Gastroesophageal sphincter (tissue), 4 donors: ENCODE results near the gene MIXL1. TPM values are rescaled to one million over a fixed set of nuclear protein-coding genes. Genes with fewer than 3 reads are reported as not detected.

Experiments
- ATAC-seq: fragments of 150-250 bp; one replicate; pipeline ENCODE4 v1.9.1; 2016; ENCODE audit warnings: mild to moderate bottlenecking, moderate library complexity
- H3K27ac ChIP-seq, 4 donors: fragments of 200-600 bp; sonication (generic) in 3 of 4; 1 replicate in 3 of 4; 2 replicates in 1 of 4; pipeline ENCODE4 v1.5.1; 2016 to 2019
- H3K27me3 ChIP-seq: fragments of 200-600 bp; sonication (generic); one replicate; pipeline ENCODE4 v1.5.1; 2019
- H3K36me3 ChIP-seq, 2 donors: fragments of 200-600 bp; sonication (generic); one replicate each; pipeline ENCODE4 v1.5.1; 2019; ENCODE audit warnings: control low read depth in 1 of 2
- H3K4me1 ChIP-seq, 3 donors: fragments of 200-600 bp; sonication (generic); 1 replicate in 2 of 3; 2 replicates in 1 of 3; pipeline ENCODE4 v1.5.1; 2016 to 2019; ENCODE audit warnings: control low read depth in 2 of 3
- H3K4me3 ChIP-seq, 2 donors: fragments of 200-600 bp; sonication (generic); one replicate each; pipeline ENCODE4 v1.5.1; 2019; ENCODE audit warnings: mild to moderate bottlenecking in 1 of 2, moderate library complexity in 1 of 2
- H3K9me3 ChIP-seq, 3 donors: fragments of 200-600 bp; sonication (generic); one replicate each; pipeline ENCODE4 v1.5.1; 2017 to 2019; ENCODE audit warnings: control low read depth in 2 of 3
- EP300 ChIP-seq: sonication (generic); formaldehyde crosslinking; IDR thresholded peaks from one replicate; pipeline ENCODE4 v1.6.1; 2017; ENCODE audit warnings: antibody characterized with exemption, mild to moderate bottlenecking
- POLR2A ChIP-seq, 2 donors: fragments of 450-650 bp; IDR thresholded peaks; one replicate each; pipeline ENCODE4 v1.6.1; 2017; ENCODE audit warnings: antibody characterized with exemption in 2 of 2, mild to moderate bottlenecking in 2 of 2, moderate library complexity in 1 of 2
- POLR2AphosphoS5 ChIP-seq: sonication (generic); formaldehyde crosslinking; IDR thresholded peaks from one replicate; pipeline ENCODE4 v1.6.1; 2017; ENCODE audit warnings: antibody characterized with exemption
- WGBS, 2 donors: methylation state at CpG; one replicate each; pipeline ENCODE4 v1.1.5; 2018; ENCODE audit warnings: low coverage in 1 of 2; 5-methylcytosine and 5-hydroxymethylcytosine counted together
- total RNA-seq, 4 donors: library from RNA; depleted of rRNA; stranded (reverse); fragments of >200 nt; gene quantifications; one replicate each; pipeline ENCODE4 v1.1.0, GENCODE V29; 2016
- TF ChIP-seq, protein P1 (sequence below), 4 experiments: fragments of 200-600 bp in 2 of 4; fragments of 450-650 bp in 2 of 4; sonication (generic) in 1 of 4; IDR thresholded peaks; one replicate each; pipeline ENCODE4 v1.5.1; 2017 to 2019; ENCODE audit warnings: antibody characterized with exemption in 4 of 4, mild to moderate bottlenecking in 2 of 4, moderate library complexity in 2 of 4

Gene MIXL1
- total RNA-seq, 4 donors from 2014 or later = not detected

DNA sequence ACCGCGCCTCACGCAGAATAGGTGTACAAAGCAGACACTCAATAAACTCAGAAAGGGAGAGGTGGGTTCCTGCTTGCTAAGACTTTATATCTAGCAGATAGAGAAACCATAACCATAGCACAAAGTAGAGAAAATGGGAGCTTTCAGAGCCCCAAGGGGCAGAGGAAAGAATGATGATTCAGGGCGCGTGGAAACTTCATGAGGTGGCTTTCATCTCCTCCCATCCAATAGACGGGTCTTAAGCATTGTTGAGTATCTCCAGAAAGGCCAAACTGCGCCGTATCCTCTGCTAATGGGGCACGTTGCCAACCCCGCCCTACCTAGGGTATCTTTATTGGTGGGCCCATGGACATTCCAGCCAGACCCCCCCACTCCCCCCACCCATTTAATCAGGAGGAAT lies 778 bp upstream of the MIXL1 start:
- no peaks in the 10 kb centered on the region for H3K36me3 ChIP-seq
- no peak for ATAC-seq

DNA sequence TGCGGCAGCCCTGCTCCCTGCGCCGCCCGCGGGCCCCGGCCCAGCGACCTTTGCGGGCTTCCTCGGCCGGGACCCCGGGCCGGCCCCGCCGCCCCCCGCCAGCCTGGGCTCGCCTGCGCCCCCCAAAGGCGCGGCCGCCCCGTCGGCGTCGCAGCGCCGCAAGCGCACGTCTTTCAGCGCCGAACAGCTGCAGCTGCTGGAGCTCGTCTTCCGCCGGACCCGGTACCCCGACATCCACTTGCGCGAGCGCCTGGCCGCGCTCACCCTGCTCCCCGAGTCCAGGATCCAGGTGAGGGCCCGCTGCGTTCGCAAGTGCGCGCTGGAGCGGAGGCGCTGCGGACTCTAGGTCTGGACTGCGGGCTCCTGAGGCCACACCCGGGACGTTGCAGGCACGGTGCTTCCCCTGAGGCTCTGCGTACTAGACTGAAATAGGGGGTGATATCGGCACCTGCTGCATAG lies 351 bp downstream of the MIXL1 start:
- WGBS, 2 donors = 0% methylated on average over 1 of the region's 55 CpGs; no CpG with 5 or more reads in 1 of the 2 donors
- Histone ChIP-seq H3K4me3 (peak overlapping the region in 1 of 2 donors; percentile 49), H3K27me3 (peaks cover 37% of the 10 kb centered on the region), H3K27ac (no peak overlapping the region), H3K9me3 (no peaks in the 10 kb centered on the region), H3K4me1 (peaks cover 0 to 13% (median 3%) of the 10 kb centered on the region in 3 donors), H3K36me3 (no peaks in the 10 kb centered on the region)
- TF ChIP-seq POLR2A (IDR thresholded peaks at IDR 0.05) = no peak
- TF ChIP-seq, protein P1, sequence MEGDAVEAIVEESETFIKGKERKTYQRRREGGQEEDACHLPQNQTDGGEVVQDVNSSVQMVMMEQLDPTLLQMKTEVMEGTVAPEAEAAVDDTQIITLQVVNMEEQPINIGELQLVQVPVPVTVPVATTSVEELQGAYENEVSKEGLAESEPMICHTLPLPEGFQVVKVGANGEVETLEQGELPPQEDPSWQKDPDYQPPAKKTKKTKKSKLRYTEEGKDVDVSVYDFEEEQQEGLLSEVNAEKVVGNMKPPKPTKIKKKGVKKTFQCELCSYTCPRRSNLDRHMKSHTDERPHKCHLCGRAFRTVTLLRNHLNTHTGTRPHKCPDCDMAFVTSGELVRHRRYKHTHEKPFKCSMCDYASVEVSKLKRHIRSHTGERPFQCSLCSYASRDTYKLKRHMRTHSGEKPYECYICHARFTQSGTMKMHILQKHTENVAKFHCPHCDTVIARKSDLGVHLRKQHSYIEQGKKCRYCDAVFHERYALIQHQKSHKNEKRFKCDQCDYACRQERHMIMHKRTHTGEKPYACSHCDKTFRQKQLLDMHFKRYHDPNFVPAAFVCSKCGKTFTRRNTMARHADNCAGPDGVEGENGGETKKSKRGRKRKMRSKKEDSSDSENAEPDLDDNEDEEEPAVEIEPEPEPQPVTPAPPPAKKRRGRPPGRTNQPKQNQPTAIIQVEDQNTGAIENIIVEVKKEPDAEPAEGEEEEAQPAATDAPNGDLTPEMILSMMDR (IDR thresholded peaks at IDR 0.05) = no peak
- no peak for TF ChIP-seq EP300
- no peak for TF ChIP-seq POLR2AphosphoS5
- ATAC-seq = no peak

More for the DNA sequence above, 778 bp upstream of the MIXL1 start:
- no peaks in the 10 kb centered on the region for H3K9me3 ChIP-seq
- H3K27ac ChIP-seq = no peak overlapping the region
- H3K27me3 ChIP-seq = peaks cover 37% of the 10 kb centered on the region
- H3K4me1 ChIP-seq = peaks cover 0 to 13% (median 3%) of the 10 kb centered on the region in 3 donors
- 86 to 90% methylated on average over 4 to 8 of the region's 10 CpGs for WGBS, 2 donors
- H3K4me3 ChIP-seq = no peak overlapping the region
- TF ChIP-seq EP300 = no peak
- TF ChIP-seq POLR2A (IDR thresholded peaks at IDR 0.05) = no peak
- TF ChIP-seq, protein P1 (IDR thresholded peaks at IDR 0.05) = no peak
- no peak for TF ChIP-seq POLR2AphosphoS5

DNA sequence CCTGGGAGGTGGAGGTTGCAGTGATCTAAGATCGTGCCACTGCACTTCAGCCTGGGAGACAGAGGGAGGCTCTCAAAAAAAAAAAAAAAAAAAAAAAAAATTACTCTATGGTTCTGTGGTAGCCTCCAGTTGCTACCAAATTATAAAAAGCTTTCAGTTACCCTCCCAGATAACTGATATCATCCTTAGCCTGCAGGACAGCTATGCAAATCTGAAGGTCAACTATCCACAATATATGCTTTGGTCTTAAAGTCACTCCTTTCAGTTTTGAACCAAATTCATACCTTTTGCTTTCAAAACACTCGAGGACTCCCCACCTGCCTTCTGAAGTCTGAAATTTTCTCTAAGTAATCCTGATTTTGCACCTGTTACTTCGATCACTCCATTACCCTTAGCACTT lies 3.1 kb downstream of the MIXL1 start:
- ATAC-seq = no peak
- WGBS, 2 donors = 94 to 100% methylated on average over 2 to 3 of the region's 3 CpGs

DNA sequence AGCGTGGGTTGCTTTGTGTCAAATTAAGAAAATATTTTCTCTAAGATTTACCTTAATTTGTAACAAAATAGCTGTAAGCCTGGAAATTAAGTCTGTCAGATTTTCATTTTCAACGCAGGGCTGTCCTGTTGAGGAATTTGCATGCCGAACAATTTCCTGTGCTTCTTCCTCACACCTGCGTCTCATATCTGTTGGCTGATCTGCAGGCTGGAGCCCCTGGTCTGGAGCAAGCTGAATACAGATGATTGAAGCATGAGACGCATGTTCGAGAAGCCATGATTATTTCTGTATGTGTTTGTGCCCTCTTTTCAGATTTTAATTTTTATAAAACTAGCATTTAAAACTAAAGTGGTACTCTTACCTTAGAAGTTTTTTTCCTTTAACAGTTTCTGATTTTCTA lies 9.8 kb downstream of the MIXL1 start:
- no peaks in the 10 kb centered on the region for H3K4me1 ChIP-seq
- 88 to 90% methylated on average over 6 of the region's 6 CpGs for WGBS, 2 donors
- no peak for TF ChIP-seq POLR2A (IDR thresholded peaks at IDR 0.05)
- TF ChIP-seq EP300 = no peak
- TF ChIP-seq, protein P1 (IDR thresholded peaks at IDR 0.05) = no peak
- TF ChIP-seq POLR2AphosphoS5 = no peak
- no peak overlapping the region for H3K27ac ChIP-seq
- H3K27me3 ChIP-seq = no peaks in the 10 kb centered on the region
- H3K4me3 ChIP-seq = no peak overlapping the region
- no peaks in the 10 kb centered on the region for H3K9me3 ChIP-seq
- no peak for ATAC-seq
- H3K36me3 ChIP-seq = peaks cover 0 to 29% of the 10 kb centered on the region in 2 donors

More for the DNA sequence above, 3.1 kb downstream of the MIXL1 start:
- Histone ChIP-seq H3K27me3 (peaks cover 37% of the 10 kb centered on the region), H3K4me3 (no peak overlapping the region), H3K27ac (no peak overlapping the region), H3K9me3 (no peaks in the 10 kb centered on the region), H3K4me1 (peaks cover 0 to 13% (median 3%) of the 10 kb centered on the region in 3 donors), H3K36me3 (no peaks in the 10 kb centered on the region)
- no peak for TF ChIP-seq POLR2AphosphoS5
- TF ChIP-seq, protein P1 (IDR thresholded peaks at IDR 0.05) = no peak
- TF ChIP-seq EP300 = no peak
- no peak for TF ChIP-seq POLR2A (IDR thresholded peaks at IDR 0.05)

DNA sequence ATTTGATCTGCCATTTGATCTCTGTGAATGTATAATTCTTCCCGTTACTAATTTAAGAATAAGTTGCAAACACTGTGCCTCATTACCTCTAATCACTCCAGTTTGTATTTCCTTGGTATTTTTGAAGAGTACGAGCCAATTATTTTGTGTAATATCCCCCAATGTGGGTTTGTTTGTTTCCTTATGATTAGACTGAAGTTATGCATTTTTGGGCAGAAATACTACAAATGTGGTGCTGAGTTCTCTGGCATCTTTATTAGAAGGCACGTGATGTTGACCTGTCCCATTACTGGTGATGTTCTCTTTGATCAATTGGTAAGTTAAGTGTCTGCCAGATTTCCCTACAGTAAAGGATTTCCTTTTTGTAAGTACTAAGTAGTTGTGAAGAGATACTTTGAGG lies 10.3 kb downstream of the MIXL1 start:
- no peak for ATAC-seq
- 87 to 95% methylated on average over 3 of the region's 3 CpGs for WGBS, 2 donors
- no peak for TF ChIP-seq POLR2A (IDR thresholded peaks at IDR 0.05)
- TF ChIP-seq, protein P1 (IDR thresholded peaks at IDR 0.05) = no peak
- TF ChIP-seq POLR2AphosphoS5 = no peak
- no peak for TF ChIP-seq EP300
- Histone ChIP-seq H3K27ac (no peak overlapping the region), H3K27me3 (no peaks in the 10 kb centered on the region), H3K36me3 (peaks cover 0 to 34% of the 10 kb centered on the region in 2 donors), H3K4me1 (no peaks in the 10 kb centered on the region), H3K4me3 (no peak overlapping the region), H3K9me3 (no peaks in the 10 kb centered on the region)
